NCI-H187 treated with DMSO at 0.1 percent for 48 hours (cell line): ENCODE results near the gene KIAA1671.

ENCODE experiments used
- DNase-seq: peaks from one replicate; lab custom pipeline; 2025; lab: John Stamatoyannopoulos, UW

KIAA1671 gene

GRCh38 chr22:25094579-25094978 lies 142.1 kb downstream of the KIAA1671 start:
- DNase-seq = no peak

- DNase-seq = no peak
Measured at GRCh38 chr22:25095869-25096268, 143.4 kb downstream of the KIAA1671 start.

GRCh38 chr22:25096638-25097405 lies 144.3 kb downstream of the KIAA1671 start:
- DNase-seq = no peak

- DNase-seq = no peak
Measured at GRCh38 chr22:25098445-25099081, 146.0 kb downstream of the KIAA1671 start.

DNA sequence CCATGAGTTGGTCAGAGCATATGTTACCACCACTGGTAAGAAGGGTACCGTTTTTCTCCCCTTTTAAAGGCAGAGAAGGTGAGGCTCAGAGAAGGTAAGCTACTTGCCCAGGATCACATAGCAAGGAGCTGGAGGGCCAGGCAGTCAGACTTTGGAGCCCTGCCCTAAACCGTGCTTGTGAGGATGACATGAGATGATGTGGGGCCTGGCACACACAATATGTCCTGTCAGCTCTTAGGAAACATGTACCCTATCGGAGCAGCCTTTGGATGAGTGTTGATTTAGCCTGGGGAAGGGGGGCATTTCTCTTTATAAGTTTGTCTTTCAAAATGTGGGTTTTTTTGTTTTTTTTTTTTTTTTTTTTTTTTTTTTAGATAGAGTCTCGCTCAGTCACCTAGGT lies 146.7 kb downstream of the KIAA1671 start:
- DNase-seq = no peak

DNA sequence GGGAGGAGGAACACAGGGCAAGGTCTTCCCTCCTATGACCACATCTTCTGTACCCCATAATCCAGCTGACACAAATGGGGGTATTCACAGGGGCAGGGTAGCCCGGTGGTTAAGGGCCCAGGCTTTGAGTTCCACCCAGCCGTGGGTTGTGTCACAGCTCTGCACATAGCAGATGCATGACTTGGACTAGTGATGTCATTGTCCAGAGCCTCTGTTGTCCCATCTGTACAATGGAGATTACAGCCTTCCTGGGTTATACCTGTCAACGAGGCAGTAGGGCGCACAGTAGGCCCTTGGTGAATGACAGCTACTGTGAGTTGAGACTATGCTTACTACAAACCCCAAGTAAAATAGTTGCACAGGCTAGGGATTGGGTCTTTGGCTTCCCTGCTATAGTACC lies 147.9 kb downstream of the KIAA1671 start:
- DNase-seq = no peak

- DNase-seq = no peak
Measured at GRCh38 chr22:25100948-25101347, 148.4 kb downstream of the KIAA1671 start.

DNA sequence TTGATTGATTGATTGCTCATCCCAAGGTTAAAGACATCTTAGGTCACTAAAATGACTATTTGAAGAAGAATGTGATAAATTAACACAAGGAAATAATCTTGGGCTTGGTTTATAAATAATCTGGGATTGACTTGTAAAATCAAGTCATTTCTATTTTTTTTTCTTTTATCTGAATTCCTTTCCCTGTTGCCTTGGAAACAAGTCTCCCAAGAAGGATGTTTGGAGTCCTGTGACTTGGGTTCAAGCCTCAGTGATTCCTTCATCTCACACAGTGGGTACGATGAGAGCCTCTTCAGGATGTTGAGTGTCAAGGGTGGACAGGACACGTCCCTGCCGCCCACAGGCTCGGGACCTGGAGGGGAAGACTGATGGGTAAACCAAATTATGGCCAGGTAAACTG lies 149.0 kb downstream of the KIAA1671 start:
- DNase-seq = no peak

- no peak for DNase-seq
Measured at GRCh38 chr22:25101986-25102385, 149.5 kb downstream of the KIAA1671 start.

DNA sequence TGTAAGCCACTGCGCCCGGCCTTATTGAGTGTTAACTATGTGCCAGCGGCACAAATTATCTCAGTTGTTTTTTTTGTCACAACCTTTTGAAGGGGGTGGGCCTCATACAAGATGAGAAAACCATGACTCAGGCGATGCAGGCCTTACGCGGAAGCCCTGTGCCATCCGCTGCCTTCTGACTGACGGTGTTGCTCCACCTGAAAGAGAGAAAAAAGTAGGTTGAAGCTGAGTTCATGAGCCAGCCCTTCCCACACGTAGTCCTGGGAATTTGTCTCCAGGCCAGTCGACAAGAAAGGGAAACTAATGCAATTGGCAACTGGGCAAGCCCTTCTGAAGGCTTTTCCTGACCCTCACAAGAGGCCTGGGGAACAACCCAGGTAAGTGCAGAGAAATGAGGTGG lies 150.2 kb downstream of the KIAA1671 start:
- no peak for DNase-seq

DNA sequence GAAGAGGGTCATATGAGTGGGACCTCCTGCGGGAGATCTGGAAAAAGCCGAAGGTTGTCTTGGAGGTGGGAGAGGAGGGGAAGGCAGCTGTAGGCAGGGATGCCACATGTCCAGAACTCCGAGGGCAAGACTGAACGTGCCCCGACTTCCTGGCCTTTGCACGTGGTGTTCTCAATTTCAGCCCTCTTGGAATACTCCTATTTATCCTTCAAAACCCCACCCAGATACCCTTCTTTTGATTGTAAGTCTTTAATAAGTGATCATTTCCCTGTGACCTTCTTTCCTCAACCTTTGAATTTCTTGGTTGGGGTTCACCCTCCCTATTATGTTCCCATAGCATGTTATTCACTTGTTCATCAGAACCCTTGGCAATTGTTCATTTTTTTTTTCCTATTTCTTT lies 151.9 kb downstream of the KIAA1671 start:
- DNase-seq = no peak

GRCh38 chr22:25105817-25106650 lies 153.5 kb downstream of the KIAA1671 start:
- DNase-seq = no peak

DNA sequence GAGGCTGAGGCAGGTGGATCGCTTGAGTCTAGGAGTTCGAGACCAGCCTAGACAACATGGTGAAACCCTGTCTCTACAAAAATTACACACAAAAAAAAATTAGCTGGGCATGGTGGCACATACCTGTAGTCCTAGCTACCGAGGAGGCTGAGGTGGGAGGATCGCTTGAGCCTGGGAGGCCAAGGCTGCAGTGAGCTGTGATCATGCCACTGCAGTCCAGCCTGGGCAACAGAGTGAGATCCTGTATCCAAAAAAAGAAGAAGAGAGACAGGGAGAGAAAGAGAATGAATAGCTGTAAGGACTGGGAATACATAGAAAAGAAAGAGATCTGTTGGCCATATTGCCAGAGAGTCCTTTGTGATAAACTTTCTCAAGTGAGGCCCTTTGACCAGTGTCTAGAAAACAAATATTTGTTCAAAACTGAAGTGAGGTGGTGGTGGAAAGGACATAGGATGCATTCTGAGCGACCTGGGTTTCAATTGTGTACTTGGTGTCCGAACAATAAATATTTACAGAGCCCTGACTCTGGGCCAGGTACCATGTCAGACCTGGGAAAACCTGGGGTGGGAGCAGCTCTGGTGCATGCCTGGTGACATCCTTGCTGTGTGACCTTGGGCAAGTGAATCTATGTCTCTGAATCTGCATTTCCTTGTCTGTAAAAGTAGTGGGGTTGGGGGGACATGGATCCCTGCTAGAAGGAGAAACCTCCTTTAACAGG lies 157.5 kb downstream of the KIAA1671 start:
- DNase-seq = no peak

DNA sequence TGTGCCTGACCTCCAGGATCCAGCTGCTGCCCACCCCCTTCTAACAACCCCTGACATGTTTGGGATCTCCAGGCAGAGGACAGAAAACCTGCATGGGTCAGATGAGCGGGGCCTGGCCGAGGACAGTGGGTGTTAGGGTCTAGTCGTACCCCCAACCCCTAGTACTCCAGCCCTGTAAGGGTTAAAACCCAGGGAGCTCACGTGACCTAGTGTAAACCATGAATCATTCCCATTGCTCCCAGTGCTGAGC lies 158.0 kb downstream of the KIAA1671 start:
- DNase-seq = no peak

- DNase-seq = no peak
Measured at GRCh38 chr22:25110846-25111578, 158.5 kb downstream of the KIAA1671 start.

- no peak for DNase-seq
Measured at GRCh38 chr22:25111579-25112517, 159.3 kb downstream of the KIAA1671 start.

GRCh38 chr22:25112538-25113253 lies 160.2 kb downstream of the KIAA1671 start:
- DNase-seq = no peak

GRCh38 chr22:25113316-25113721 lies 160.8 kb downstream of the KIAA1671 start:
- DNase-seq = no peak

GRCh38 chr22:25114369-25115362 lies 162.2 kb downstream of the KIAA1671 start:
- no peak for DNase-seq
